Measurements from ENCODE around the gene TMEM163.
"Not testable (repeated sequence)": the region's sequence is repeated elsewhere in the genome, so short reads cannot be mapped to it uniquely, and the experiment has no call there.

TMEM163 gene

DNA sequence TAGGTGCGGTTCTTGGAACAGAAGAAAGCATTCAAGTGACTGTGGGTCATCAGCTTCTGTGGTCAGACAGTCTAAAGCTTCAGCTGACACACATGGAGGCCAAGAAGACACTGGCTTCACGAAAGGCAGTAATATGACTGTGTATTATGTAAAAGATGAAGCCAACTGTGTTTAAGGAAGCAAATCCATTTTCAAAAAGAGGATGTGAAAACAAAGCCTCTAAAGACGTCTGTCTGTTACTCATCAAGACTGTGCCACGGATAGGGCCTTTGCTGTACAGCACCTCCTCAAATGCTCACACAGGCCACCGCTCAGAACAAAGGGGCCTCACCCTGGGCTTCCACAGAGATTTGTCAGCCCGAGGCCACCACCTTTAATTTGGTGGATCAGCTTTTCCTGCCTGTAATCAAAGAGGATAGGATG is 21.1 kb upstream of the TMEM163 start:
- Histone ChIP-seq H3K27ac (ENCODE audit: low read depth, low read length) (no peak overlapping the region), H2AFZ (ENCODE audit: low read length, unreplicated experiment) (no peak overlapping the region), H3K36me3 (ENCODE audit: insufficient read depth, low read length) (no peaks in the 10 kb centered on the region), H3K4me3 (ENCODE audit: low read depth, low read length) (no peak overlapping the region), H3K79me2 (ENCODE audit: control insufficient read depth, insufficient read depth, low read length, unreplicated experiment) (no peaks in the 10 kb centered on the region), H3K27me3 (ENCODE audit: insufficient read depth, low read length) (peaks cover 9% of the 10 kb centered on the region), H3K4me1 (ENCODE audit: control insufficient read depth, insufficient read depth, low read length, unreplicated experiment) (no peaks in the 10 kb centered on the region)

DNA sequence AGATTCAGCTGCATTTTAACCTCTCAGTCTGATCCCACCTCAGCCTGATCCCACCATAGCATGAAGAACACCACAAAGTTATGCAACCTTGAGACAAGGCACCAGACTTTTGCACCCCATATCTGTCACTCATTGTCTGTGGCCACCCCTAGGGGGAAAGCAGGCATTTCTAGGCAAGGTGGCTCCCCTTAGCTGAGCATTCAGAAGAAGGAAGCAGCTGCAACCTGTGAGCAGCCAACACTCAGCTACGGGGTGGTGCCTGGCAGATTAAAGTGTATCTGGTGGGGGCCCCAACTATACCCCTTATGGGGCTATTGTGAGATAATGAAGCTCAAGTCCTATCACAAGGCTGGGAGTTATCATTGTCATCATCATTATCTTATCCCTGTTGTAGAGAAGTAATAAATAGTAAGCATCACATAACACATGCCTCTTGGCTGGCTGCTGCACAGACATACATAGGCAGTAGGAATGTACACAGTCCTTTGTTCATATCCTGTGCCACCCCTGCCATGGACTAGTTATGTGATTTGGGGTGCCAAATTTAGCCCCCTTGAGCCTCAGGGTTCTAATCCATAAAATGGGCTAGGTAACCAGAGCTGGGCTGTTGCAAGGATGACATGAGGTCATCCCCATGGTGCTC is 20.6 kb upstream of the TMEM163 start:
- no peak overlapping the region for H2AFZ ChIP-seq (ENCODE audit: low read length, unreplicated experiment)
- no peaks in the 10 kb centered on the region for H3K36me3 ChIP-seq (ENCODE audit: insufficient read depth, low read length)
- H3K4me3 ChIP-seq (ENCODE audit: low read depth, low read length), result no peak overlapping the region
- no peaks in the 10 kb centered on the region for H3K79me2 ChIP-seq (ENCODE audit: control insufficient read depth, insufficient read depth, low read length, unreplicated experiment)
- no peak overlapping the region for H3K27ac ChIP-seq (ENCODE audit: low read depth, low read length)
- peaks cover 9% of the 10 kb centered on the region for H3K27me3 ChIP-seq (ENCODE audit: insufficient read depth, low read length)
- H3K4me1 ChIP-seq (ENCODE audit: control insufficient read depth, insufficient read depth, low read length, unreplicated experiment), result no peaks in the 10 kb centered on the region

DNA sequence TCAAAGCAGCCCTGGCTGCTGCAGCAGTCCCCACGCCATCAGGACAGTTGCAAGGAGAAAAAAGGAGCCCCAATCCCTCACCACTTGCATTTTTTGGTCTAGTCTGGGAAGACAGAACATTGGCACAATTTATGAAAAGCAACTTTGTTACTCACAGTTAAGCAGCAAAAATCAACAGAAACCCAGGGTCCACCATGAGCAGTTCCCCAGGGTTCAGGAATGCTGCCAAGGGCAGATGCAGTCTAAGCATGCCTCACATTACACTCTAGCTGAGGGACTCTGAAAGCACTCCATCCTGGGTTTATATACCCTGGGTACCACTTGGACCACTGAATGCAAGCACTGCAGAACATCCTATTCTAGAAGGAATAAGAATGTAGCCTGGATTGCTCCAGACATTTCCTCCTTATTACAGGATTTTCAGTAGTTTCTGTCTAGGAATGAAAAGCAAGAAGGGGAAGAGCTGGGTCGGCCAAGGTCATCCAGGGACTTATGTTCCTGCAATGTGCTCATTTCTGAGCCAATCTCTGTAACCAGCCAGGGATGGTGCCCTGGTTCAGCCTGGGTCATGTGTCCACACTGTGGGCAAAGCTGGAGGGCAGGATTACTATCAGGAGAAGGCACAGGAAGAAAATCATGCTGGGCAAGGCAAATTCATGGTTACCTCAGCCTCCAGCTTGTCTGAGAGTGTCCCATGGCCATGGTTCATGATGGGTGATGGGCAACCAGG is 19.5 kb upstream of the TMEM163 start:
- H3K79me2 ChIP-seq (ENCODE audit: control insufficient read depth, insufficient read depth, low read length, unreplicated experiment), result no peaks in the 10 kb centered on the region
- no peak overlapping the region for H3K27ac ChIP-seq (ENCODE audit: low read depth, low read length)
- H3K4me1 ChIP-seq (ENCODE audit: control insufficient read depth, insufficient read depth, low read length, unreplicated experiment), result no peaks in the 10 kb centered on the region
- peaks cover 9% of the 10 kb centered on the region for H3K27me3 ChIP-seq (ENCODE audit: insufficient read depth, low read length)
- no peaks in the 10 kb centered on the region for H3K36me3 ChIP-seq (ENCODE audit: insufficient read depth, low read length)
- no peak overlapping the region for H3K4me3 ChIP-seq (ENCODE audit: low read depth, low read length)
- no peak overlapping the region for H2AFZ ChIP-seq (ENCODE audit: low read length, unreplicated experiment)

DNA sequence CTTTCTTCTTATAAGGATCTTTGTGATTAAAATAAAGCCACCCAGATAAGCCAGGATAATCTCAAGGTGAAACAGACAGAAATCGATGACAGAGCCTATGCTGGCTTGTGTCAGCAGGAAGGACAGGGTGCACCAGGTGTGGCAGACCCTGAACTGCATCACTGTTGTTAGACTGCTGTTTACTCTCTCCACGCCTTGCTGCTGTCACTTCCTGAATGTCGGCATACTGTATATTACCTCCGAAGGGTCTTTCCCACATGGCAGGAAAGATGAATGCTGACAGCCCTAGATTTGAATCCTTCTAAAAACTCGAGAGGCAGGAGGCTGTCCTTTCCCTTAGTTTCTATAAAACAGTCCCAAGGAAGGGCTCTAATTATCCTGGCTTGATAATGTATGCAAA is 18.9 kb upstream of the TMEM163 start:
- Histone ChIP-seq H3K4me3 (ENCODE audit: low read depth, low read length) (no peak overlapping the region), H2AFZ (ENCODE audit: low read length, unreplicated experiment) (no peak overlapping the region), H3K27me3 (ENCODE audit: insufficient read depth, low read length) (peaks cover 9% of the 10 kb centered on the region), H3K27ac (ENCODE audit: low read depth, low read length) (no peak overlapping the region), H3K4me1 (ENCODE audit: control insufficient read depth, insufficient read depth, low read length, unreplicated experiment) (no peaks in the 10 kb centered on the region), H3K79me2 (ENCODE audit: control insufficient read depth, insufficient read depth, low read length, unreplicated experiment) (no peaks in the 10 kb centered on the region), H3K36me3 (ENCODE audit: insufficient read depth, low read length) (no peaks in the 10 kb centered on the region)

DNA sequence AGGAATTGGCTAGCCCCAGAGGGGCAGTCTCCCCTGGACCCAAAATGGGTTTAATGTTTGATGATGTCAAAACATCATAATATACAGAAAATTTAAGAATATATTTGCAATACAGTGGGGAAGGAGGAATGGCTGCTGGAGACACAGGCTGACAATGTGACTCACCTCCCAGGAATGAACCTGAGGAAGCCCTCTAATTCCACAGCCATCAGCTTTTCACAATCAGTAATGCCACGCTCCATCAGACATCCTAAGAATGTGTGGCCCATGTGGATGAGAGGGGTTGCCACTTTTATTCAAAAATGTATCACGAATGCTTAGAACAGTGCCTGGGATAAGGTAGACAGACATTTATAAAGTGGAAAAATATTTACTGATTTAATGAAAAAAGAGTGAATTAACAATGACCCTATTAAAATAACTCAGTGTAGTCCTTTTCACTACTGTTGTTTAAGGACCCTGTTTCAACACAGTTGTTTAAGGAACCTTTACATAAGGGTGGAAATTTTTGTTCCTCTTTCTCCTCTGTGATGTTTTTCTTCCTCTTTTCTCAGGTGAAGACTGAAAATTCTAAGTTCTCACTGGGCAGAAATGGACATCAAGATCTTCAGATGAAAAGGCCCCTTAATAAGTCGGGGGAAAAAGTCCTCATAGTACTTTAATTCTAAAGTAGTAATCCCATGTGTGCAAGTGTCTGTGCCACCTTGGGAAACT is 17.5 kb upstream of the TMEM163 start:
- Histone ChIP-seq H3K36me3 (ENCODE audit: insufficient read depth, low read length) (no peaks in the 10 kb centered on the region), H3K27ac (ENCODE audit: low read depth, low read length) (no peak overlapping the region), H3K27me3 (ENCODE audit: insufficient read depth, low read length) (peaks cover 9% of the 10 kb centered on the region; the same call in 1 of the 2 replicates), H3K4me1 (ENCODE audit: control insufficient read depth, insufficient read depth, low read length, unreplicated experiment) (no peaks in the 10 kb centered on the region), H3K79me2 (ENCODE audit: control insufficient read depth, insufficient read depth, low read length, unreplicated experiment) (no peaks in the 10 kb centered on the region), H3K4me3 (ENCODE audit: low read depth, low read length) (no peak overlapping the region), H2AFZ (ENCODE audit: low read length, unreplicated experiment) (no peak overlapping the region)

DNA sequence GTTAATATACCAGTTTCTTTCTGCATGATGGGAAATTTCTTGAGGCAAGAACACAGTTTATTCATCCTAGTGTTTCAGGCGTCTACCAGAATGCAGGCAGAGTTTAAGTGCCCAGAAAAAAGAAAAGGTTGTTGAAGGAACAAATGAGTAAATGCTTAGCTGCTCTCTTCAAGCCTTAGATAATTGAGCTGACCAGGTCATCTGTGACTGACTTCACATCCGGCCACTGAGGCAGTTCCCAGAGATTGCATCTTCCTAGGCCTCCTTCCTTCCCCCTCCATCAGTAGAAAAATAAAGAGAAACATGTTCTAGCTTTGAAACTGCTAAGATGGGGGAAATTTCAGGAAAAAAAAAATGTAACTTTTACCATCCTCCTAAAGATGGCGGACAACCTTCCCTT is 9.4 kb upstream of the TMEM163 start:
- H3K36me3 ChIP-seq (ENCODE audit: insufficient read depth, low read length), result no peaks in the 10 kb centered on the region
- H3K4me3 ChIP-seq (ENCODE audit: low read depth, low read length), result no peak overlapping the region
- peaks cover 27% of the 10 kb centered on the region for H3K27me3 ChIP-seq (ENCODE audit: insufficient read depth, low read length)
- H3K4me1 ChIP-seq (ENCODE audit: control insufficient read depth, insufficient read depth, low read length, unreplicated experiment), result no peaks in the 10 kb centered on the region
- no peak overlapping the region for H3K27ac ChIP-seq (ENCODE audit: low read depth, low read length)
- no peak overlapping the region for H2AFZ ChIP-seq (ENCODE audit: low read length, unreplicated experiment)
- H3K79me2 ChIP-seq (ENCODE audit: control insufficient read depth, insufficient read depth, low read length, unreplicated experiment), result no peaks in the 10 kb centered on the region

DNA sequence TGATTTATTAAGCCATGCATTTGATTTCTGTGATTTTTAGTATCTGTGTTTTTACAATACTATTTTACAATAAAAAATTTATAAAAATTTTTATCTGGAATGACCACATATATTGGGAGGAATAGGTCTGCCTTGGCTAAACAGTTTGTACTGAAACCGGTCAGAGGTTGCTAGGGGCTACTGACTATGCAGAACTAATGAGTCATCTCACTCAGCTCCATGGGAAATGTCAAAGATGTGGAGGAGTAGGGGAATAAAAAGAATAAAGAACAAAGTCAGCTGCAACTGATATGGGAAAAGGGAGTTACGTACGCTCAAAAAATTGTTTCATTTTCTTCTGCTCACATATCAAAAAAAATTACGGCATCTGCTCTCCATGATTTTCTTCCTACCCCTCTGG is 8.6 kb upstream of the TMEM163 start:
- no peaks in the 10 kb centered on the region for H3K36me3 ChIP-seq (ENCODE audit: insufficient read depth, low read length)
- H3K4me3 ChIP-seq (ENCODE audit: low read depth, low read length), result no peak overlapping the region
- no peaks in the 10 kb centered on the region for H3K79me2 ChIP-seq (ENCODE audit: control insufficient read depth, insufficient read depth, low read length, unreplicated experiment)
- H3K27me3 ChIP-seq (ENCODE audit: insufficient read depth, low read length), result peaks cover 35% of the 10 kb centered on the region
- no peaks in the 10 kb centered on the region for H3K4me1 ChIP-seq (ENCODE audit: control insufficient read depth, insufficient read depth, low read length, unreplicated experiment)
- no peak overlapping the region for H2AFZ ChIP-seq (ENCODE audit: low read length, unreplicated experiment)
- no peak overlapping the region for H3K27ac ChIP-seq (ENCODE audit: low read depth, low read length)

DNA sequence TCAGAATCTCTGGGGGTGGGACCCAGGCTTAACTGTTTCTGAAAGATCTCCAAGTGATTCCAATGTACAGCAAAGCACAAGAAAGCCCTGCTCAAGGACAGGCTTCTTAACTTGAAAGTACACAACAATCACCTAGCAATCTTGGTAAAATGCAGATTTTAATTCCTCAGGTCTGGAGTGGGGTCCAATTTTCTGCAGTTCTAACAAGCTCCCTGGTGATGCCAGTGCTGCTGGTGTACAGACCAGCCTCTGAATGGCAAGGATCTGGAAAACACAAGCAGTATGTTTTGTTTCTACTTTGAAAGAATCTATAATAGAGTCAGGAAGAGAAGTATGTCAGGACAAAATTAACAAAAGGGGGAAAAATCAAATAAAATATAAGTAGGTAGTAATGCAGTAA is 7.8 kb upstream of the TMEM163 start:
- no peaks in the 10 kb centered on the region for H3K36me3 ChIP-seq (ENCODE audit: insufficient read depth, low read length)
- H3K27ac ChIP-seq (ENCODE audit: low read depth, low read length), result no peak overlapping the region
- H3K4me3 ChIP-seq (ENCODE audit: low read depth, low read length), result no peak overlapping the region
- H3K79me2 ChIP-seq (ENCODE audit: control insufficient read depth, insufficient read depth, low read length, unreplicated experiment), result no peaks in the 10 kb centered on the region
- H3K27me3 ChIP-seq (ENCODE audit: insufficient read depth, low read length), result peaks cover 42% of the 10 kb centered on the region
- H3K4me1 ChIP-seq (ENCODE audit: control insufficient read depth, insufficient read depth, low read length, unreplicated experiment), result no peaks in the 10 kb centered on the region
- no peak overlapping the region for H2AFZ ChIP-seq (ENCODE audit: low read length, unreplicated experiment)

DNA sequence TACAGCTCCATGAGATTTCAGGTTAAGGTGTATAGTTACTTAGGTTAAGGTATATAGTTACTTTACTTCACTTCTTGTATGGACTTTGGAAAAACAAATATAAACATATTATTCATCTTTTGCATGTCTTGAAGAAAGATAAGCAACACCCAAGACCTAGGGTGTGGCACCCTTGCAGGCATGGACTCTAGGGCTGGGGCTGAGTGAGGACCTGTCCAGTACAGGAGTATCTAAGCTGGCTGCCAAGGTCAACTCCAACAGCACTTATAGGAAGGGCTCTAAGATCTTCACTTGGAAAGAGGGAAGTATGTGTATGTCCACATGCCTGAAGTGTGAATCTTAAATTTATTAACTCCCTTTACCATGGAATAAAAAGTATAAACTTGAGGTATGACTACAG is 7.1 kb upstream of the TMEM163 start:
- Histone ChIP-seq H3K4me1 (ENCODE audit: control insufficient read depth, insufficient read depth, low read length, unreplicated experiment) (no peaks in the 10 kb centered on the region), H3K79me2 (ENCODE audit: control insufficient read depth, insufficient read depth, low read length, unreplicated experiment) (no peaks in the 10 kb centered on the region), H3K27ac (ENCODE audit: low read depth, low read length) (no peak overlapping the region), H3K4me3 (ENCODE audit: low read depth, low read length) (no peak overlapping the region), H2AFZ (ENCODE audit: low read length, unreplicated experiment) (no peak overlapping the region), H3K27me3 (ENCODE audit: insufficient read depth, low read length) (peaks cover 49% of the 10 kb centered on the region), H3K36me3 (ENCODE audit: insufficient read depth, low read length) (no peaks in the 10 kb centered on the region)

DNA sequence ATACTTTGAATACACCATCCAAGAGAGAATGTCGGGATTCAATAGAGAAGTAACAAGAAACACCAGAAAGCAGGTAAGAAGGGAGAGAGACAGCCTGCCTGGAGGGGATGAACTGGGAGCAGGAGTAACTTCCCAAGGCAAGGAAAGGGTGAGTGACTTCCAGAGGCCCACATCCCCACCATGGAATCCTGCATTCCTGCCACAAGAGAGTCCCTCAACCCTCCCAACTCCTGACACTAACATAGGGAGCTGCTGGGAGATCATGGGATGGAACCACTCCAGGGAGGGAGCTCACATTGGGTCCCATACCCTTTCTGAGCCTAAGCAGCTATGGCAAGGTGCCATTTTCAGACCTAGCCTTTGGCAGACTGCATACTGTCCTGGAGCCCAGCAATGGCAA is 5.5 kb upstream of the TMEM163 start:
- Histone ChIP-seq H3K27ac (ENCODE audit: low read depth, low read length) (no peak overlapping the region), H3K4me3 (ENCODE audit: low read depth, low read length) (no peak overlapping the region), H3K27me3 (ENCODE audit: insufficient read depth, low read length) (peaks cover 64% of the 10 kb centered on the region), H3K79me2 (ENCODE audit: control insufficient read depth, insufficient read depth, low read length, unreplicated experiment) (no peaks in the 10 kb centered on the region), H2AFZ (ENCODE audit: low read length, unreplicated experiment) (no peak overlapping the region), H3K4me1 (ENCODE audit: control insufficient read depth, insufficient read depth, low read length, unreplicated experiment) (no peaks in the 10 kb centered on the region), H3K36me3 (ENCODE audit: insufficient read depth, low read length) (no peaks in the 10 kb centered on the region)

DNA sequence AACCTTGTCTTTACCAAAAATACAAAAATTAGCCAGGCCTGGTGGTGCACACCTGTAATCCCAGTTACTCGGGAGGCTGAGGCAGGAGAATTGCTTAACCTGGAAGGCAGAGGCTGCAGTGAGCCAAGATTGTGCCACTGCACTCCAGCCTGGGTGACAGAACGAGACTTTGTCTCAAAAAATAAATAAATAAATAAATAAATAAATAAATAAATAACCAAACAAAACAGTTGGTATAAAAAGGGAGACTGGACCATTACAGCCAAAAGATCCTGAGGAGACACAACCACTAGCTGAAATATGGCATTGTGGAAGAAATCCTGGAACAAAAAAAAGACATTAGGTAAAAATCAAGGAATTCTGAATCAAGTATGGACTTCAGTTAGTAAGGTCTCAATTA is 4.9 kb upstream of the TMEM163 start:
- H3K36me3 ChIP-seq (ENCODE audit: insufficient read depth, low read length); H3K27ac ChIP-seq (ENCODE audit: low read depth, low read length); H3K4me1 ChIP-seq (ENCODE audit: control insufficient read depth, insufficient read depth, low read length, unreplicated experiment); H3K4me3 ChIP-seq (ENCODE audit: low read depth, low read length); H2AFZ ChIP-seq (ENCODE audit: low read length, unreplicated experiment); H3K79me2 ChIP-seq (ENCODE audit: control insufficient read depth, insufficient read depth, low read length, unreplicated experiment): not testable (repeated sequence)
- peaks cover 64% of the 10 kb centered on the region for H3K27me3 ChIP-seq (ENCODE audit: insufficient read depth, low read length)

Data from ACC112 (cell line).